Measurements from ENCODE around the gene CFAP100.

DNA sequence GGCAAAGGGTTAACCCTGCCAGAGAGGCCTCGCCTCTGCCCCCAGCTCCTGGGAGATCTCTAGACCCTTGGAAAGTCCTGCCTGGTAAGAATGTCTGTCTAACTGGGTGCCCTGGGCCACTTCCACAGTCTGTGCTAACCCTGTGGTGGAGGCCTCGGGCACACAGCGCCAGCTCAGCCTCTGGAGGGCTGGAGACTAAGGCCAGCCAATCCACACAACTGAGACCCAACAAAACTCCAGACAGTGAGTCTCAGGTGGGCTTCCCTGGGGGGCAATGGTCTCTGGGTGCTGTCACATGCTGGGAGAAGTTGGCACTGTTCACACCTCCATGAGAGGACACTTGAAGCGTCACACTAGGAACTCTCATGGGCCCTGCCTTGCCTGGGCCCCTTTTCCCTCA is 61.5 kb downstream of the CFAP100 start:
- TF ChIP-seq, protein P1, sequence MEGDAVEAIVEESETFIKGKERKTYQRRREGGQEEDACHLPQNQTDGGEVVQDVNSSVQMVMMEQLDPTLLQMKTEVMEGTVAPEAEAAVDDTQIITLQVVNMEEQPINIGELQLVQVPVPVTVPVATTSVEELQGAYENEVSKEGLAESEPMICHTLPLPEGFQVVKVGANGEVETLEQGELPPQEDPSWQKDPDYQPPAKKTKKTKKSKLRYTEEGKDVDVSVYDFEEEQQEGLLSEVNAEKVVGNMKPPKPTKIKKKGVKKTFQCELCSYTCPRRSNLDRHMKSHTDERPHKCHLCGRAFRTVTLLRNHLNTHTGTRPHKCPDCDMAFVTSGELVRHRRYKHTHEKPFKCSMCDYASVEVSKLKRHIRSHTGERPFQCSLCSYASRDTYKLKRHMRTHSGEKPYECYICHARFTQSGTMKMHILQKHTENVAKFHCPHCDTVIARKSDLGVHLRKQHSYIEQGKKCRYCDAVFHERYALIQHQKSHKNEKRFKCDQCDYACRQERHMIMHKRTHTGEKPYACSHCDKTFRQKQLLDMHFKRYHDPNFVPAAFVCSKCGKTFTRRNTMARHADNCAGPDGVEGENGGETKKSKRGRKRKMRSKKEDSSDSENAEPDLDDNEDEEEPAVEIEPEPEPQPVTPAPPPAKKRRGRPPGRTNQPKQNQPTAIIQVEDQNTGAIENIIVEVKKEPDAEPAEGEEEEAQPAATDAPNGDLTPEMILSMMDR (IDR thresholded peaks at IDR 0.05; ENCODE audit: low read length), result no peak
- no peak for TF ChIP-seq EZH2 (IDR thresholded peaks at IDR 0.05; ENCODE audit: borderline replicate concordance, low read length)

All from OCI-LY1 (cell line).